Dedifferentiated amniotic fluid mesenchymal stem cell (primary cell): Measurements from ENCODE around the gene ZNF865.

Experiments used
- DNase-seq: peaks from one replicate; pipeline ENCODE4 v3.0.0-alpha.2; 2016; ENCODE audit errors: extremely low spot score

ZNF865 gene

GRCh38 chr19:55605207-55605636 lies 225 bp upstream of the ZNF865 start:
- DNase-seq: peak; percentile 95

- no peak for DNase-seq
Observed at GRCh38 chr19:55606471-55606787, 982 bp downstream of the ZNF865 start.

DNA sequence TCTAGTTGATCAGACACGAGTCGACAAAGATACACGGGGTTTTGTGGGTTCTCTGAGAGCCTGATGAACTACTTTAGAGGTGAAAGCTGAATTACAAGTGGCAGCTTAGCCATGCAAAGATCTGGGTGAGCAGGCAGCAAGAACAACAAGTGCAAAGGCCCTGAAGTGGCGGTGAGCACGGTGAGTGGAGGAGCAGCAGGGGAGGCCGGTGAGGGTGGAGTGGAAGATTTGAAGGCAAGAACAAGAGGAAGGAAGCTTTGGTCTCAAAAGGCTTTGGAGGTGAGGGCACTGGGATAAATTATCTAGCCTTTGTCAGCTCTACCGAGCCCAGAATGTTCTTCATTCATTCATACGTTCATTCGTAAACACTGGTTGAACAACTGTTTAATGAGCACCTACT lies 1.4 kb downstream of the ZNF865 start:
- DNase-seq: no peak

GRCh38 chr19:55609326-55609725 lies 3.9 kb downstream of the ZNF865 start:
- no peak for DNase-seq

GRCh38 chr19:55611300-55611982 lies 6.0 kb downstream of the ZNF865 start:
- no peak for DNase-seq

DNA sequence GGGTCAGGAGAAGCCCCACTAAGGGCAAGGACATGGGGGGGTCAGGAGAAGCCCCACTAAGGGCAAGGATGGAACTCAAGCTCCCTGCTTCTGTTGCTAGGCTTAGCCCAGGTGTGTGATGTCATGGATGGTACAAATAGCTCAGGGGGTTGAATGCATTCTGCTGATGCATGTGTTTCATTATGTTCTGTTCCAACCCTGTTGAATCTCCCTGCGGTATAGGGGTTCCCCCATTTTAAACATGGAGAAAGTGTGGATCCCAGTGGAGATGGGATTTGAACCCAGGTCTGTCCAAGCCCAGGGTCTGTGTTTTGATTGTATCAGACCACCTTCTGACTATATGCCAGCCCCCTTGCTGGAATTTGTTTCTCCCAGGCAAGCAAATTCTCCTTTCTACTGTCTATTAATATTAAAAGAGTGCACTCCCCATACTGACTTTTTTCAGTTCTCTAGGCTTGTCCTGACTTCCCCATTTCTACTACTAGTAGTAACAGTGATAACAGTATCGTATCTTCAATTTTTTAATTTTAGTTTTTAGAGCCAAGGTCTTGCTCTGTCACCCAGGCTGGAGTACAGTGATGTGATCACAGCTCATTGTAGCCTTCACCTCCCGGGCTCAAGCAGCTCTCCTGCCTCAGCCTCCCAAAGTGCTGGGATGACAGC lies 6.7 kb downstream of the ZNF865 start:
- DNase-seq: no peak

- DNase-seq: no peak
Observed at GRCh38 chr19:55613396-55613795, 7.9 kb downstream of the ZNF865 start.

- no peak for DNase-seq
Observed at GRCh38 chr19:55613930-55614710, 8.7 kb downstream of the ZNF865 start.

DNA sequence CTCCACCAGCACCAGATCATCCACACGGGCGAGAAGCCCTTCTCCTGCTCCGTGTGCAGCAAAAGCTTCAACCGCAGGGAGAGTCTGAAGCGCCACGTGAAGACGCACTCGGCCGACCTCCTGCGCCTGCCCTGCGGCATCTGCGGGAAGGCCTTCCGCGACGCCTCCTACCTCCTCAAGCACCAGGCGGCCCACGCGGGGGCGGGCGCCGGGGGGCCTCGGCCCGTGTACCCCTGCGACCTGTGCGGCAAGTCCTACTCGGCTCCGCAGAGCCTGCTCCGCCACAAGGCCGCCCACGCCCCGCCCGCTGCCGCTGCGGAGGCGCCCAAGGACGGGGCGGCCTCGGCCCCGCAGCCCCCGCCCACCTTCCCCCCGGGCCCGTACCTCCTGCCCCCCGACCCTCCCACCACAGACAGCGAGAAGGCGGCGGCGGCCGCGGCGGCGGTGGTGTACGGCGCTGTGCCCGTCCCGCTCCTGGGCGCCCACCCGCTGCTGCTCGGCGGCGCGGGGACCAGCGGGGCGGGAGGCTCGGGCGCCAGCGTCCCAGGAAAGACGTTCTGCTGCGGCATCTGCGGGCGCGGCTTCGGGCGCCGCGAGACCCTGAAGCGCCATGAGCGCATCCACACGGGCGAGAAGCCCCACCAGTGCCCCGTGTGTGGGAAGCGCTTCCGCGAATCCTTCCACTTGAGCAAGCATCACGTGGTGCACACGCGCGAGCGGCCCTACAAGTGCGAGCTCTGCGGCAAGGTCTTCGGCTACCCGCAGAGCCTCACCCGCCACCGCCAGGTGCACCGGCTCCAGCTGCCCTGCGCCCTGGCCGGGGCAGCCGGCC lies 9.5 kb downstream of the ZNF865 start:
- no peak for DNase-seq

DNA sequence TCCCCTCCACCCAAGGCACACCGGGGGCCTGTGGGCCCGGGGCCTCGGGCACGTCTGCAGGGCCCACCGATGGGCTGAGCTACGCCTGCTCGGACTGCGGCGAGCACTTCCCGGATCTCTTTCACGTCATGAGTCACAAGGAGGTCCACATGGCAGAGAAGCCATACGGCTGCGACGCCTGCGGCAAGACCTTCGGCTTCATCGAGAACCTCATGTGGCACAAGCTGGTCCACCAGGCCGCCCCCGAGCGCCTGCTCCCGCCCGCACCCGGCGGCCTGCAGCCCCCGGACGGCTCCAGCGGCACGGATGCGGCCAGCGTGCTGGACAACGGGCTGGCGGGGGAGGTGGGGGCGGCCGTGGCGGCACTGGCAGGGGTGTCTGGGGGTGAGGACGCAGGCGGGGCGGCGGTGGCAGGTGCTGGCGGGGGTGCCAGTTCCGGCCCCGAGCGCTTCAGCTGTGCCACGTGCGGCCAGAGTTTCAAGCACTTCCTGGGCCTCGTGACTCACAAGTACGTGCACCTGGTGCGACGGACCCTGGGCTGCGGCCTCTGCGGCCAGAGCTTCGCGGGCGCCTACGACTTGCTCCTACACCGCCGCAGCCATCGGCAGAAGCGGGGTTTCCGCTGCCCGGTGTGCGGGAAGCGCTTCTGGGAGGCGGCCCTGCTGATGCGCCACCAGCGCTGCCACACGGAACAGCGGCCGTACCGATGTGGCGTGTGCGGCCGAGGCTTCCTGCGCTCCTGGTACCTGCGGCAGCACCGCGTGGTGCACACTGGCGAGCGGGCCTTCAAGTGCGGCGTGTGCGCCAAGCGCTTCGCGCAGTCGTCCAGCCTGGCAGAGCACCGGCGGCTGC lies 10.3 kb downstream of the ZNF865 start:
- no peak for DNase-seq

GRCh38 chr19:55616395-55616875 lies 11.0 kb downstream of the ZNF865 start:
- DNase-seq: no peak

DNA sequence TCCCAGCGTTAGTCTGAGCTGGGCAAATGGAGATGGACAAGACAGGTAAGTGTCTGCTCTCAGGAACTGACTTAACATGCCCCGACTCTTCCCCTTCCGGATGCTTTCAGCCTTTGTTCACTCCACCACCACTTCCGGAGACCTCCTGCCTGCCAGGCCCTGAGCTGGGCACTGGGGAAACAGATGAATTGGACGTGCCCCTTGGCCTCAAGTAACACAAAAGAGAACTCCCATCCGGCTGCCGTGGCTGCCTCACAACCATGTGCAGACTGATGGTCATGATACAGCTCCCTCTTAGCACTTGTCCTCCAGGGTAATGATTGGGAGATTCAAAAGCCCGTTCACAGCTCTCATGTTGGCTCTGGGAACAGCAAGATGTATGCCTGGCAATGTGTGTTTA lies 12.0 kb downstream of the ZNF865 start:
- no peak for DNase-seq

DNA sequence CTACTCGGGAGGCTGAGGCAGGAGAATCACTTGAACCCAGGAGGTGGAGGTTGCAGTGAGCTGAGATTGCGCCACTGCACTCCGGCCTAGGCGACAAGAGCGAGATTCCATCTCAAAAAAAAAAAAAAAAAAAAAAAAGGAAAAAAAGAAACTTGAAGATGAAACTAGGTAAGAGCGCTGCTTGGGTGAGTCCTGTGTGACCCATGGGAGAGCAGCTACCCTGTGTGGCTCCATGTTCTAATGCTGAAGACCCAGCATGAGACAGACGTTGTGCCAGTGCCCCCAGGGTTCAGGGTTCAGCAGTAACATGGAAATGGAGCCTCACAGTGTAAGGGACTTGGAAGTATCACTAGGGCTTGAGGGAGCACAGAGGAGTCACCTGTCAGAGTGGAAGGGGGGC lies 13.0 kb downstream of the ZNF865 start:
- DNase-seq: no peak

- no peak for DNase-seq
Observed at GRCh38 chr19:55619286-55619685, 13.8 kb downstream of the ZNF865 start.

- DNase-seq: no peak
Observed at GRCh38 chr19:55620410-55621204, 15.2 kb downstream of the ZNF865 start.

- no peak for DNase-seq
Observed at GRCh38 chr19:55621205-55621672, 15.8 kb downstream of the ZNF865 start.

DNA sequence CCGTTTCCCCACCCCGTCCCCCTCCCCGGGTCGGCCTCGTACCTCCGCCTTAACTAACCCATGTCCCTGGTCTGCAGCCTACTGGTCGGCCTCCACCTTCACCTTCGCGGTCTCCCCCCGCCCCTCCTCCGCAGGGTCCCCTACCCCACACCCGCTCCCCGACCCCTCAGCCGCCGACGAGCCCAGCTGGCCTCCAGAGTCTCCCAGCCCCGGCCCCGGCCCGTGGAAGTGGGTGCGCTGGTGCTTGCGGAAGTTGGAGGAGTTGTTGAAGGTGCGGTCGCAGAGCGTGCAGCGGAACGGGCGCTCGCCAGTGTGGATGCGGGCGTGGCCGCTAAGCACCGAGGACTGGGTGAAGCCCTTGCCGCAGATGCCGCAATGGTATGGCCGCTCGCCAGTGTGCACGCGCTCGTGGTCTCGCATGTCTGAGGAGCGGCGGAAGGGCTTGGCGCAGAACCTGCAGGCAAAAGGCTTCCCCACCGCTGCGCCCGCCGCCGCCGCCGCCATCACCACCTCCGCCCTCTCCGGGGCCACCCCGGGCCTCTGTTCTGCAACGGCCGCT lies 16.3 kb downstream of the ZNF865 start:
- no peak for DNase-seq

- no peak for DNase-seq
Observed at GRCh38 chr19:55622242-55622969, 17.0 kb downstream of the ZNF865 start.

- no peak for DNase-seq
Observed at GRCh38 chr19:55623130-55623529, 17.7 kb downstream of the ZNF865 start.
